GM12878 (cell line): ENCODE measurements around the gene CORO1C. TPM values are rescaled to one million over a fixed set of nuclear protein-coding genes. Genes with fewer than 3 reads are reported as not detected.

Experiments used
- ATAC-seq: fragments of 200-7000 bp; cut with Tn5 transposase; 3 replicates; pipeline ENCODE4 v1.9.1; 2020; ENCODE audit warnings: mild to moderate bottlenecking, moderate library complexity
- BruUV-seq: library from RNA; stranded (reverse); fragments of 400-500 nt; replicated peaks from 2 replicates; lab custom pipeline; 2021; lab: Mats Ljungman, UMichigan
- CTCF ChIA-PET: fragments of 300-600 bp; sonication (Branson Sonifier 250); formaldehyde crosslinking; extraction: SDS; loops from one replicate; lab custom pipeline; 2021; ENCODE audit warnings: inconsistent platforms; lab: Yijun Ruan, JAX
- POLR2A ChIA-PET: fragments of 350-600 bp; formaldehyde crosslinking; extraction: SDS; loops from one replicate; lab custom pipeline; 2021; ENCODE audit warnings: inconsistent platforms; lab: Charles Lee
- RAD21 ChIA-PET: fragments of 300-600 bp; sonication (Branson Sonifier 250); formaldehyde crosslinking; loops from one replicate; lab custom pipeline; 2023; ENCODE audit warnings: antibody characterized with exemption; ENCODE audit not compliant: unreplicated experiment; lab: Charles Lee
- SMC1A ChIA-PET: fragments of 300-600 bp; sonication (Branson Sonifier 250); formaldehyde crosslinking; loops from one replicate; lab custom pipeline; 2023; ENCODE audit not compliant: unreplicated experiment, uncharacterized antibody; lab: Charles Lee
- DNase-seq: peaks from one replicate; pipeline ENCODE4 v3.0.0-alpha.2; 2011; ENCODE audit warnings: low read depth, low spot score
- FAIRE-seq: peaks from 3 replicates; lab custom pipeline; 2011; peaks lifted over from hg19 to GRCh38; lab: Jason Lieb, UNC
- H2AFZ ChIP-seq: 2 replicates; pipeline ENCODE4 v1.6.0; 2011; ENCODE audit warnings: low read depth, low read length, control low read depth; ENCODE audit not compliant: control insufficient read depth
- H3K27ac ChIP-seq: 2 replicates; pipeline ENCODE4 v1.5.1; 2011; ENCODE audit warnings: control low read depth; ENCODE audit not compliant: control insufficient read depth, insufficient read depth
- H3K27me3 ChIP-seq, 2 experiments: replicated peaks in 1 of 2; 2 replicates each; pipeline versions ENCODE4 v1.6.0 to v1.6.1; 2011; ENCODE audit warnings: low read length in 1 of 2; ENCODE audit not compliant: control insufficient read depth in 2 of 2, insufficient read depth in 2 of 2
- H3K36me3 ChIP-seq, 2 experiments: 2 replicates each; pipeline ENCODE4 v1.5.1; 2011; ENCODE audit warnings: low read length in 1 of 2; ENCODE audit not compliant: control insufficient read depth in 2 of 2, insufficient read depth in 2 of 2
- H3K4me1 ChIP-seq: 2 replicates; pipeline ENCODE4 v1.6.1; 2011; ENCODE audit warnings: mild to moderate bottlenecking, low read length, moderate library complexity, mixed read lengths; ENCODE audit not compliant: control insufficient read depth, insufficient read depth
- H3K4me2 ChIP-seq: 2 replicates; pipeline ENCODE4 v1.6.0; 2011; ENCODE audit warnings: control low read depth; ENCODE audit not compliant: control insufficient read depth, insufficient read depth
- H3K4me3 ChIP-seq: fragments of 200-600 bp; sonication (generic); 2 replicates; pipeline ENCODE4 v1.5.1; 2016
- H3K79me2 ChIP-seq: 2 replicates; pipeline ENCODE4 v1.6.0; 2011; ENCODE audit warnings: low read length; ENCODE audit not compliant: control insufficient read depth, insufficient read depth
- H3K9ac ChIP-seq: 2 replicates; pipeline ENCODE4 v1.8.0; 2011; ENCODE audit warnings: low read length, control low read depth, mixed read lengths; ENCODE audit not compliant: control insufficient read depth, insufficient read depth
- H3K9me3 ChIP-seq: replicated peaks from 3 replicates; pipeline ENCODE4 v1.5.1; 2011; ENCODE audit warnings: mild to moderate bottlenecking, low read length; ENCODE audit not compliant: control insufficient read depth, insufficient read depth
- H4K20me1 ChIP-seq: 2 replicates; pipeline ENCODE4 v1.6.0; 2011; ENCODE audit not compliant: control insufficient read depth, insufficient read depth
- BRCA1 ChIP-seq: IDR thresholded peaks from 2 replicates; pipeline ENCODE4 v1.6.1; 2011; ENCODE audit warnings: low read depth, low read length, improper control_type of control experiment
- CEBPZ ChIP-seq: fragments of 150-350 bp; IDR thresholded peaks from 2 replicates; pipeline ENCODE4 v1.6.1; 2016; ENCODE audit warnings: low read depth, low read length
- DPF2 ChIP-seq: fragments of 450-650 bp; IDR thresholded peaks from 2 replicates; pipeline ENCODE4 v1.6.1; 2017; ENCODE audit warnings: mild to moderate bottlenecking
- ESRRA ChIP-seq: IDR thresholded peaks from 2 replicates; pipeline ENCODE4 v1.6.1; 2012; ENCODE audit warnings: mild to moderate bottlenecking, low read length, improper control_type of control experiment
- ETV6 ChIP-seq, 2 experiments: fragments of 450-650 bp in 1 of 2; IDR thresholded peaks in 1 of 2; conservative IDR thresholded peaks in 1 of 2; 2 replicates each; pipeline ENCODE4 v1.6.1; 2014; ENCODE audit warnings: antibody characterized with exemption in 1 of 2, borderline replicate concordance in 1 of 2, low read depth in 1 of 2, mild to moderate bottlenecking in 1 of 2, moderate library complexity in 1 of 2
- HDAC2 ChIP-seq: fragments of 200-600 bp; sonication (generic); IDR thresholded peaks from 2 replicates; pipeline ENCODE4 v1.6.1; 2017
- IKZF1 ChIP-seq: fragments of 450-650 bp; conservative IDR thresholded peaks from 2 replicates; pipeline ENCODE4 v1.6.1; 2017; ENCODE audit warnings: antibody characterized with exemption, mild to moderate bottlenecking
- JUND ChIP-seq: IDR thresholded peaks from 2 replicates; pipeline ENCODE4 v1.6.1; 2012; ENCODE audit warnings: low read depth, mild to moderate bottlenecking, low read length, improper control_type of control experiment, moderate library complexity
- MLLT1 ChIP-seq: fragments of 450-650 bp; IDR thresholded peaks from 2 replicates; pipeline ENCODE4 v1.6.1; 2016; ENCODE audit warnings: mild to moderate bottlenecking
- MYC ChIP-seq: IDR thresholded peaks from 2 replicates; pipeline ENCODE4 v1.6.1; 2011; ENCODE audit warnings: mild to moderate bottlenecking, low read length, moderate library complexity, inconsistent platforms; ENCODE audit not compliant: insufficient read depth, insufficient replicate concordance, insufficient read length, severe bottlenecking
- NRF1 ChIP-seq: conservative IDR thresholded peaks from 2 replicates; pipeline ENCODE4 v1.6.1; 2011; ENCODE audit warnings: mild to moderate bottlenecking, low read depth, low read length, improper control_type of control experiment
- RUNX3 ChIP-seq: IDR thresholded peaks from 2 replicates; pipeline ENCODE4 v1.6.1; 2012; ENCODE audit warnings: low read length, inconsistent platforms
- SREBF1 ChIP-seq: IDR thresholded peaks from 2 replicates; pipeline ENCODE4 v1.6.1; 2012; ENCODE audit warnings: mild to moderate bottlenecking, low read length
- TBL1XR1 ChIP-seq: IDR thresholded peaks from 2 replicates; pipeline ENCODE4 v1.6.1; 2012; ENCODE audit warnings: low read depth, low read length, improper control_type of control experiment
- TCF7 ChIP-seq: IDR thresholded peaks from 2 replicates; pipeline ENCODE4 v1.6.1; 2014; ENCODE audit warnings: antibody characterized with exemption, borderline replicate concordance
- ZBED1 ChIP-seq: IDR thresholded peaks from 2 replicates; pipeline ENCODE4 v1.6.1; 2016; ENCODE audit warnings: borderline replicate concordance
- ZNF274 ChIP-seq: IDR thresholded peaks from one replicate; pipeline ENCODE4 v1.8.0; 2011; ENCODE audit not compliant: insufficient read length, insufficient read depth
- WGBS: methylation state at CpG from one replicate; pipeline ENCODE4 v1.1.6; 2016; ENCODE audit warnings: low lambda C conversion rate; ENCODE audit not compliant: insufficient replicate concordance, insufficient coverage; ENCODE audit errors: missing lambda C conversion rate; 5-methylcytosine and 5-hydroxymethylcytosine counted together
- in situ Hi-C: fragments of 300-500 bp; cut with MboI; formaldehyde crosslinking; loops from 9 replicates; pipeline ENCODE4 v1.14.3; 2018; ENCODE audit warnings: mixed read lengths
- intact Hi-C: fragments of 100-400 bp; cut with micrococcal nuclease; formaldehyde crosslinking; loops from one replicate; pipeline ENCODE4 v1.14.2; 2022; ENCODE audit not compliant: unreplicated experiment
- polyA plus RNA-seq, 11 experiments: library from polyadenylated mRNA; depleted of rRNA in 4 of 11; unstranded in 6 of 11; stranded (reverse) in 5 of 11; fragments of >200 nt; fragmentation: Nextera tagmentation in 4 of 11; fragmentation: Illumina TruSeq in 1 of 11; extraction: Ambion mirVana in 4 of 11; extraction: Trizol in 1 of 11; gene quantifications; 1 replicate in 1 of 11; 2 replicates in 10 of 11; pipeline versions ENCODE4 v1.2.1 to v1.2.3, GENCODE V29; 2011 to 2016; ENCODE audit warnings: inconsistent platforms in 2 of 11, missing spikeins in 2 of 11, low read depth in 1 of 11
- total RNA-seq, 4 experiments: library from RNA; depleted of rRNA in 3 of 4; stranded (reverse); fragments of >200 nt in 3 of 4; fragmentation: Illumina TruSeq in 1 of 4; extraction: Trizol in 1 of 4; gene quantifications; 2 replicates each; pipeline versions ENCODE4 v1.2.1 to v1.2.3, GENCODE V29; 2013 to 2021
- TF ChIP-seq, protein P1 (sequence below): IDR thresholded peaks from 2 replicates; pipeline ENCODE4 v1.6.1; 2012; ENCODE audit warnings: low read depth, low read length, improper control_type of control experiment
- TF ChIP-seq, protein P2 (sequence below): fragments of 450-650 bp; formaldehyde crosslinking; IDR thresholded peaks from 2 replicates; pipeline ENCODE4 v1.5.0; 2022; ENCODE audit warnings: mild to moderate bottlenecking, missing genetic modification characterization

Gene CORO1C
- total and polyA plus RNA-seq, 10 of the 15 experiments (the other 5 are each of a cell fraction or from before 2014, with no cell fraction given): 52.7 to 254 (median 171) TPM

- ChIA-PET POLR2A (no interaction called here), CTCF (no interaction called here), SMC1A (no interaction called here), RAD21 (no interaction called here)
- TF ChIP-seq ZNF274 (no peak), HDAC2 (no peak), BRCA1 (no peak), JUND (no peak), SREBF1 (no peak), RUNX3 (no peak), TCF7 (no peak), CEBPZ (no peak), MYC (no peak), NRF1 (no peak), ZBED1 (no peak), ESRRA (no peak), IKZF1 (no peak), ETV6 (conservative IDR thresholded peaks at IDR 0.05 in 1 of 2, IDR thresholded peaks at IDR 0.05 in 1 of 2; ENCODE audit: borderline replicate concordance in 1 of 2, low read depth in 1 of 2) (no peak), DPF2 (no peak), MLLT1 (no peak), TBL1XR1 (no peak)
- TF ChIP-seq, protein P1, sequence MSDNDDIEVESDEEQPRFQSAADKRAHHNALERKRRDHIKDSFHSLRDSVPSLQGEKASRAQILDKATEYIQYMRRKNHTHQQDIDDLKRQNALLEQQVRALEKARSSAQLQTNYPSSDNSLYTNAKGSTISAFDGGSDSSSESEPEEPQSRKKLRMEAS: no peak
- TF ChIP-seq, protein P2, sequence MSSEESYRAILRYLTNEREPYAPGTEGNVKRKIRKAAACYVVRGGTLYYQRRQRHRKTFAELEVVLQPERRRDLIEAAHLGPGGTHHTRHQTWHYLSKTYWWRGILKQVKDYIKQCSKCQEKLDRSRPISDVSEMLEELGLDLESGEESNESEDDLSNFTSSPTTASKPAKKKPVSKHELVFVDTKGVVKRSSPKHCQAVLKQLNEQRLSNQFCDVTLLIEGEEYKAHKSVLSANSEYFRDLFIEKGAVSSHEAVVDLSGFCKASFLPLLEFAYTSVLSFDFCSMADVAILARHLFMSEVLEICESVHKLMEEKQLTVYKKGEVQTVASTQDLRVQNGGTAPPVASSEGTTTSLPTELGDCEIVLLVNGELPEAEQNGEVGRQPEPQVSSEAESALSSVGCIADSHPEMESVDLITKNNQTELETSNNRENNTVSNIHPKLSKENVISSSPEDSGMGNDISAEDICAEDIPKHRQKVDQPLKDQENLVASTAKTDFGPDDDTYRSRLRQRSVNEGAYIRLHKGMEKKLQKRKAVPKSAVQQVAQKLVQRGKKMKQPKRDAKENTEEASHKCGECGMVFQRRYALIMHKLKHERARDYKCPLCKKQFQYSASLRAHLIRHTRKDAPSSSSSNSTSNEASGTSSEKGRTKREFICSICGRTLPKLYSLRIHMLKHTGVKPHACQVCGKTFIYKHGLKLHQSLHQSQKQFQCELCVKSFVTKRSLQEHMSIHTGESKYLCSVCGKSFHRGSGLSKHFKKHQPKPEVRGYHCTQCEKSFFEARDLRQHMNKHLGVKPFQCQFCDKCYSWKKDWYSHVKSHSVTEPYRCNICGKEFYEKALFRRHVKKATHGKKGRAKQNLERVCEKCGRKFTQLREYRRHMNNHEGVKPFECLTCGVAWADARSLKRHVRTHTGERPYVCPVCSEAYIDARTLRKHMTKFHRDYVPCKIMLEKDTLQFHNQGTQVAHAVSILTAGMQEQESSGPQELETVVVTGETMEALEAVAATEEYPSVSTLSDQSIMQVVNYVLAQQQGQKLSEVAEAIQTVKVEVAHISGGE (CRISPR knock-in tag): no peak
- Histone ChIP-seq H3K4me2 (no peak overlapping the region), H3K27me3 (no peaks in the 10 kb centered on the region), H2AFZ (no peak overlapping the region), H3K9me3 (no peaks in the 10 kb centered on the region), H3K36me3 (no peaks in the 10 kb centered on the region), H3K4me1 (no peaks in the 10 kb centered on the region), H4K20me1 (no peaks in the 10 kb centered on the region), H3K79me2 (no peaks in the 10 kb centered on the region), H3K27ac (no peak overlapping the region), H3K4me3 (no peak overlapping the region), H3K9ac (no peak overlapping the region)
- 55% methylated on average over 6 of the region's 6 CpGs for WGBS
- no peak for ATAC-seq
- in situ Hi-C loops (no loop called here), intact Hi-C loops (no loop called here)
- FAIRE-seq: no peak
- BruUV-seq: no TSS peak
- no peak for DNase-seq
These were observed 131.8 kb downstream of the CORO1C start for GRCh38 chr12:108599541-108599940.
